Mesendoderm (in vitro differentiated cells): Measurements from ENCODE around the gene C16orf86.

Source experiments
- DNase-seq: peaks from one replicate; pipeline ENCODE4 v3.0.0; 2013
- H2AK5ac ChIP-seq: 2 replicates; pipeline ENCODE4 v1.6.1; 2013; ENCODE audit warnings: low read length, inconsistent platforms
- H2BK120ac ChIP-seq: 2 replicates; pipeline ENCODE4 v1.6.1; 2013; ENCODE audit warnings: low read depth, mild to moderate bottlenecking, low read length, moderate library complexity, mixed read lengths
- H2BK15ac ChIP-seq: replicated peaks from 2 replicates; pipeline ENCODE4 v1.6.1; 2013; ENCODE audit warnings: low read depth, mild to moderate bottlenecking, moderate library complexity
- H2BK5ac ChIP-seq: 2 replicates; pipeline ENCODE4 v1.6.1; 2013; ENCODE audit warnings: low read length, inconsistent platforms
- H3K18ac ChIP-seq: 2 replicates; pipeline ENCODE4 v1.6.1; 2013; ENCODE audit warnings: mild to moderate bottlenecking, low read length, mixed read lengths
- H3K23ac ChIP-seq: one replicate; pipeline ENCODE4 v1.6.1; 2013; ENCODE audit warnings: low read length
- H3K27ac ChIP-seq: 2 replicates; pipeline ENCODE4 v1.5.1; 2013; ENCODE audit warnings: low read depth, mild to moderate bottlenecking, inconsistent platforms, low read length, moderate library complexity
- H3K27me3 ChIP-seq: 2 replicates; pipeline ENCODE4 v1.6.1; 2013; ENCODE audit warnings: low read length, control low read depth, mild to moderate bottlenecking, inconsistent platforms; ENCODE audit not compliant: insufficient read depth, poor library complexity
- H3K36me3 ChIP-seq: 2 replicates; pipeline ENCODE4 v1.6.1; 2013; ENCODE audit warnings: low read length, inconsistent platforms; ENCODE audit not compliant: control insufficient read depth, insufficient read depth
- H3K4ac ChIP-seq: one replicate; pipeline ENCODE4 v1.6.1; 2013; ENCODE audit warnings: low read depth, mild to moderate bottlenecking, low read length, moderate library complexity
- H3K4me1 ChIP-seq: 2 replicates; pipeline ENCODE4 v1.6.1; 2013; ENCODE audit warnings: low read depth, low read length, inconsistent platforms; ENCODE audit not compliant: control insufficient read depth
- H3K4me2 ChIP-seq: 2 replicates; pipeline ENCODE4 v1.6.1; 2013; ENCODE audit warnings: low read length
- H3K4me3 ChIP-seq: 2 replicates; pipeline ENCODE4 v1.5.1; 2013; ENCODE audit warnings: mild to moderate bottlenecking, low read length
- H3K56ac ChIP-seq: one replicate; pipeline ENCODE4 v1.6.1; 2013; ENCODE audit warnings: low read length
- H3K79me1 ChIP-seq: 2 replicates; pipeline ENCODE4 v1.6.1; 2013; ENCODE audit warnings: low read length, inconsistent platforms
- H3K79me2 ChIP-seq: 2 replicates; pipeline ENCODE4 v1.6.1; 2013; ENCODE audit warnings: mild to moderate bottlenecking, low read length; ENCODE audit not compliant: control insufficient read depth, insufficient read depth
- H3K9ac ChIP-seq: 2 replicates; pipeline ENCODE4 v1.6.1; 2013; ENCODE audit warnings: low read length, inconsistent platforms
- H4K5ac ChIP-seq: one replicate; pipeline ENCODE4 v1.6.1; 2013; ENCODE audit warnings: low read length
- H4K8ac ChIP-seq: one replicate; pipeline ENCODE4 v1.6.1; 2013; ENCODE audit warnings: low read depth, mild to moderate bottlenecking, control low read depth, low read length, moderate library complexity
- WGBS: extraction: QIAGEN DNeasy Blood & Tissue Kit; methylation state at CpG from one replicate; pipeline ENCODE4 v1.1.7; 2013; ENCODE audit warnings: low lambda C conversion rate, missing lambda C conversion rate; ENCODE audit not compliant: insufficient coverage; ENCODE audit errors: extremely low coverage; 5-methylcytosine and 5-hydroxymethylcytosine counted together

The C16orf86 gene

GRCh38 chr16:67659675-67660563, 6.7 kb upstream of the C16orf86 start, which contains the start of gene ACD:
Gene ACD (minus strand): TSS chr16:67660260. CDS start chr16:67660220, 40 bp downstream.
- Histone ChIP-seq H3K79me1 (peaks cover 4% of the 10 kb centered on the region), H3K18ac (no peak within 1 kb of the TSS), H2BK5ac (peak within 1 kb of the TSS; percentile 84), H3K4me2 (peak within 1 kb of the TSS; percentile 100), H2AK5ac (no peak within 1 kb of the TSS), H3K56ac (peak within 1 kb of the TSS; percentile 96), H2BK120ac (no peak within 1 kb of the TSS), H3K79me2 (peaks cover 2% of the 10 kb centered on the region), H3K4me3 (peak within 1 kb of the TSS; percentile 95), H3K27me3 (no peaks in the 10 kb centered on the region), H4K5ac (no peak within 1 kb of the TSS), H4K8ac (no peak within 1 kb of the TSS), H2BK15ac (no peak within 1 kb of the TSS), H3K4ac (no peak within 1 kb of the TSS), H3K23ac (no peak within 1 kb of the TSS), H3K9ac (peak within 1 kb of the TSS; percentile 96), H3K27ac (peak within 1 kb of the TSS; percentile 3), H3K4me1 (no peaks in the 10 kb centered on the region), H3K36me3 (no peaks in the 10 kb centered on the region)
- DNase-seq, result peak; percentile 93
- no CpG with 5 or more reads among the region's 83 CpGs for WGBS

- no peak within 1 kb of the TSS for H4K5ac ChIP-seq
- no CpG with 5 or more reads among the region's 48 CpGs for WGBS
- H3K27ac ChIP-seq, result peak within 1 kb of the TSS; percentile 3
- H2AK5ac ChIP-seq, result no peak within 1 kb of the TSS
- peak within 1 kb of the TSS; percentile 100 for H3K4me2 ChIP-seq
- peak within 1 kb of the TSS; percentile 95 for H3K4me3 ChIP-seq
- peaks cover 4% of the 10 kb centered on the region for H3K79me1 ChIP-seq
- no peaks in the 10 kb centered on the region for H3K27me3 ChIP-seq
- H3K56ac ChIP-seq, result peak within 1 kb of the TSS; percentile 96
- H3K9ac ChIP-seq, result peak within 1 kb of the TSS; percentile 96
- no peak within 1 kb of the TSS for H2BK15ac ChIP-seq
- peak; percentile 98 for DNase-seq
- no peaks in the 10 kb centered on the region for H3K36me3 ChIP-seq
- H3K23ac ChIP-seq, result no peak within 1 kb of the TSS
- H3K4ac ChIP-seq, result no peak within 1 kb of the TSS
- H3K79me2 ChIP-seq, result peaks cover 2% of the 10 kb centered on the region
- H3K18ac ChIP-seq, result no peak within 1 kb of the TSS
- H2BK120ac ChIP-seq, result no peak within 1 kb of the TSS
- H3K4me1 ChIP-seq, result peaks cover under 1% of the 10 kb centered on the region
- no peak within 1 kb of the TSS for H4K8ac ChIP-seq
- H2BK5ac ChIP-seq, result peak within 1 kb of the TSS; percentile 84
Observed at GRCh38 chr16:67660564-67661028, 6.0 kb upstream of the C16orf86 start, which contains the start of gene PARD6A. Gene PARD6A (plus strand): TSS chr16:67660960. CDS start chr16:67661039, 79 bp downstream.

GRCh38 chr16:67661101-67661761, 5.4 kb upstream of the C16orf86 start:
- Histone ChIP-seq H3K27ac (no peak overlapping the region), H3K23ac (no peak overlapping the region), H2AK5ac (no peak overlapping the region), H3K79me2 (peaks cover 2% of the 10 kb centered on the region), H3K9ac (peak overlapping the region; percentile 9), H4K5ac (no peak overlapping the region), H3K4me1 (peaks cover 2% of the 10 kb centered on the region), H3K56ac (no peak overlapping the region), H2BK120ac (no peak overlapping the region), H3K36me3 (no peaks in the 10 kb centered on the region), H3K18ac (no peak overlapping the region), H3K79me1 (peaks cover 4% of the 10 kb centered on the region), H2BK15ac (no peak overlapping the region), H3K27me3 (no peaks in the 10 kb centered on the region), H3K4me2 (peak overlapping the region; percentile 61), H2BK5ac (no peak overlapping the region), H4K8ac (no peak overlapping the region), H3K4me3 (no peak overlapping the region), H3K4ac (no peak overlapping the region)
- WGBS, result no CpG with 5 or more reads among the region's 39 CpGs
- peak; percentile 91 for DNase-seq

- Histone ChIP-seq H3K23ac (no peak overlapping the region), H2BK5ac (no peak overlapping the region), H3K36me3 (no peaks in the 10 kb centered on the region), H3K9ac (no peak overlapping the region), H3K79me2 (peaks cover 2% of the 10 kb centered on the region), H3K4ac (no peak overlapping the region), H3K4me2 (no peak overlapping the region), H3K56ac (no peak overlapping the region), H2AK5ac (no peak overlapping the region), H3K27ac (no peak overlapping the region), H3K18ac (no peak overlapping the region), H3K4me1 (peaks cover 2% of the 10 kb centered on the region), H4K8ac (no peak overlapping the region), H3K27me3 (no peaks in the 10 kb centered on the region), H3K79me1 (peaks cover 4% of the 10 kb centered on the region), H2BK120ac (no peak overlapping the region), H4K5ac (no peak overlapping the region), H2BK15ac (no peak overlapping the region), H3K4me3 (no peak overlapping the region)
- no peak for DNase-seq
- WGBS, result no CpG with 5 or more reads among the region's 34 CpGs
Observed at GRCh38 chr16:67661886-67662652, 4.5 kb upstream of the C16orf86 start.

- Histone ChIP-seq H3K27ac (no peak overlapping the region), H3K79me2 (peaks cover 2% of the 10 kb centered on the region), H3K4me1 (peaks cover 2% of the 10 kb centered on the region), H3K36me3 (no peaks in the 10 kb centered on the region), H3K4me3 (no peak overlapping the region), H3K23ac (no peak overlapping the region), H3K27me3 (no peaks in the 10 kb centered on the region), H2BK120ac (no peak overlapping the region), H2AK5ac (no peak overlapping the region), H4K5ac (no peak overlapping the region), H3K56ac (no peak overlapping the region), H3K18ac (no peak overlapping the region), H3K4ac (no peak overlapping the region), H3K79me1 (peaks cover 4% of the 10 kb centered on the region), H3K4me2 (no peak overlapping the region), H3K9ac (no peak overlapping the region), H4K8ac (no peak overlapping the region), H2BK15ac (no peak overlapping the region), H2BK5ac (no peak overlapping the region)
- no peak for DNase-seq
Observed at GRCh38 chr16:67662653-67663010, 4.0 kb upstream of the C16orf86 start.
